Keratinocyte (primary cell): ENCODE measurements around the gene ITCH. TPM values are rescaled to one million over a fixed set of nuclear protein-coding genes. Genes with fewer than 3 reads are reported as not detected.
"Not testable (repeated sequence)": the region's sequence is repeated elsewhere in the genome, so short reads cannot be mapped to it uniquely, and the experiment has no call there.

Experiments
- DNase-seq: peaks from one replicate; pipeline ENCODE4 v3.0.0-alpha.2; 2011; ENCODE audit warnings: low read depth, missing footprints, low spot score
- FAIRE-seq: peaks from 2 replicates; lab custom pipeline; 2011; peaks lifted over from hg19 to GRCh38; lab: Jason Lieb, UNC
- H2AFZ ChIP-seq: 2 replicates; pipeline ENCODE4 v1.6.0; 2012; ENCODE audit warnings: low read length, control low read depth, inconsistent platforms; ENCODE audit not compliant: control insufficient read depth
- H3K27ac ChIP-seq: 2 replicates; pipeline ENCODE4 v1.5.1; 2011; ENCODE audit warnings: low read length; ENCODE audit not compliant: control insufficient read depth, insufficient read depth
- H3K27me3 ChIP-seq: 3 replicates; pipeline ENCODE4 v1.6.0; 2011; ENCODE audit warnings: low read length; ENCODE audit not compliant: control insufficient read depth, insufficient read depth; ENCODE audit errors: extremely low read depth
- H3K36me3 ChIP-seq, 2 experiments: 2 replicates in 1 of 2; 3 replicates in 1 of 2; pipeline ENCODE4 v1.5.1; 2011; ENCODE audit warnings: low read length in 2 of 2, mild to moderate bottlenecking in 1 of 2; ENCODE audit not compliant: control insufficient read depth in 2 of 2, insufficient read depth in 2 of 2; ENCODE audit errors: extremely low read depth in 1 of 2
- H3K4me1 ChIP-seq: 3 replicates; pipeline ENCODE4 v1.5.1; 2011; ENCODE audit warnings: low read length; ENCODE audit not compliant: control insufficient read depth, insufficient read depth; ENCODE audit errors: extremely low read depth
- H3K4me2 ChIP-seq: 3 replicates; pipeline ENCODE4 v1.6.0; 2011; ENCODE audit warnings: low read depth, low read length; ENCODE audit not compliant: control insufficient read depth, insufficient read depth; ENCODE audit errors: extremely low read depth
- H3K4me3 ChIP-seq, 3 experiments: fragments of 200-600 bp in 1 of 3; sonication (generic) in 1 of 3; 2 replicates in 2 of 3; 3 replicates in 1 of 3; pipeline ENCODE4 v1.5.1; 2011 to 2016; ENCODE audit warnings: low read length in 3 of 3, mild to moderate bottlenecking in 3 of 3, control low read depth in 2 of 3, inconsistent platforms in 1 of 3, low read depth in 1 of 3, mixed read lengths in 1 of 3, mixed run types in 1 of 3, moderate library complexity in 1 of 3; ENCODE audit not compliant: control insufficient read depth in 2 of 3, insufficient read depth in 2 of 3; ENCODE audit errors: extremely low read depth in 1 of 3
- H3K79me2 ChIP-seq: 2 replicates; pipeline ENCODE4 v1.6.0; 2012; ENCODE audit warnings: low read length; ENCODE audit not compliant: control insufficient read depth, insufficient read depth
- H3K9ac ChIP-seq: 3 replicates; pipeline ENCODE4 v1.6.0; 2011; ENCODE audit warnings: low read length; ENCODE audit not compliant: control insufficient read depth, insufficient read depth; ENCODE audit errors: extremely low read depth
- H3K9me1 ChIP-seq: 3 replicates; pipeline ENCODE4 v1.6.0; 2011; ENCODE audit warnings: low read length; ENCODE audit not compliant: control insufficient read depth, insufficient read depth; ENCODE audit errors: extremely low read depth
- H3K9me3 ChIP-seq: 2 replicates; pipeline ENCODE4 v1.5.1; 2012; ENCODE audit warnings: low read depth, low read length; ENCODE audit not compliant: control insufficient read depth
- H4K20me1 ChIP-seq: 3 replicates; pipeline ENCODE4 v1.6.0; 2011; ENCODE audit warnings: low read length; ENCODE audit not compliant: control insufficient read depth, insufficient read depth; ENCODE audit errors: extremely low read depth
- CTCF ChIP-seq, 3 experiments: IDR thresholded peaks in 1 of 3; conservative IDR thresholded peaks in 1 of 3; optimal IDR thresholded peaks in 1 of 3; 2 replicates in 2 of 3; 3 replicates in 1 of 3; pipeline versions ENCODE3 to v1.5.1; 2011; ENCODE audit warnings: low read length in 3 of 3, mild to moderate bottlenecking in 3 of 3, moderate library complexity in 2 of 3, control low read depth in 1 of 3, inconsistent platforms in 1 of 3; ENCODE audit not compliant: insufficient read depth in 2 of 3; ENCODE audit errors: extremely low read depth in 1 of 3
- EZH2 ChIP-seq: IDR thresholded peaks from one replicate; pipeline ENCODE4 v1.6.1; 2012; ENCODE audit warnings: inconsistent platforms, mild to moderate bottlenecking, low read length, moderate library complexity
- dilution Hi-C: fragments of 300-500 bp; cut with MboI; formaldehyde crosslinking; loops from one replicate; pipeline ENCODE4 v1.7.0; 2020; ENCODE audit warnings: low sequenced_read_pairs; ENCODE audit not compliant: extremely low pct_ligation_motif_present
- polyA plus RNA-seq, 5 experiments: library from polyadenylated mRNA; depleted of rRNA in 3 of 5; stranded (reverse) in 3 of 5; stranded (forward) in 1 of 5; unstranded in 1 of 5; fragments of >200 nt; gene quantifications; 1 replicate in 1 of 5; 2 replicates in 3 of 5; 3 replicates in 1 of 5; pipeline versions ENCODE4 v1.2.1 to v1.2.3, GENCODE V29; 2011 to 2012; ENCODE audit warnings: missing spikeins in 2 of 5, low read depth in 1 of 5, low replicate concordance in 1 of 5

The ITCH gene
- polyA plus RNA-seq, 1 donor (not counting 4 experiments of a cell fraction or from before 2014, with no cell fraction given): 42.5 TPM

- TF ChIP-seq CTCF (optimal IDR thresholded peaks at IDR 0.05 in 1 of 3, IDR thresholded peaks at IDR 0.05 in 1 of 3, conservative IDR thresholded peaks at IDR 0.05 in 1 of 3; ENCODE audit: extremely low read depth in 1 of 3, insufficient read depth in 2 of 3, low read length in 3 of 3) (no peak), EZH2 (no peak)
- H2AFZ ChIP-seq: no peak overlapping the region
- no peak overlapping the region for H3K27ac ChIP-seq
- dilution Hi-C loops: no loop called here
- no peak overlapping the region for H3K4me3 ChIP-seq
- no peaks in the 10 kb centered on the region for H3K4me1 ChIP-seq
- DNase-seq (no peak), FAIRE-seq (no peak)
- no peak overlapping the region for H3K9ac ChIP-seq
- H3K27me3 ChIP-seq: no peaks in the 10 kb centered on the region
- peaks cover 20 to 42% of the 10 kb centered on the region in 2 experiments for H3K36me3 ChIP-seq
- H3K9me3 ChIP-seq: no peaks in the 10 kb centered on the region
- H3K9me1 ChIP-seq: no peaks in the 10 kb centered on the region
- peaks cover 39% of the 10 kb centered on the region for H3K79me2 ChIP-seq
- H3K4me2 ChIP-seq: no peak overlapping the region
- H4K20me1 ChIP-seq: peaks cover 5% of the 10 kb centered on the region
Measured at GRCh38 chr20:34437330-34437986, 74.4 kb downstream of the ITCH start.

- no peak overlapping the region for H2AFZ ChIP-seq
- FAIRE-seq: no peak
- H3K27me3 ChIP-seq: no peaks in the 10 kb centered on the region
- H3K9me1 ChIP-seq: no peaks in the 10 kb centered on the region
- no peak overlapping the region for H3K4me2 ChIP-seq
- peaks cover 5% of the 10 kb centered on the region for H4K20me1 ChIP-seq
- dilution Hi-C loops: no loop called here
- H3K9ac ChIP-seq: no peak overlapping the region
- H3K27ac ChIP-seq: no peak overlapping the region
- H3K4me1 ChIP-seq: no peaks in the 10 kb centered on the region
- no peak overlapping the region for H3K4me3 ChIP-seq
- no peak for TF ChIP-seq CTCF (optimal IDR thresholded peaks at IDR 0.05 in 1 of 3, IDR thresholded peaks at IDR 0.05 in 1 of 3, conservative IDR thresholded peaks at IDR 0.05 in 1 of 3; ENCODE audit: extremely low read depth in 1 of 3, insufficient read depth in 2 of 3, low read length in 3 of 3)
- TF ChIP-seq EZH2: no peak
- H3K79me2 ChIP-seq: peaks cover 31% of the 10 kb centered on the region
- no peak for DNase-seq
- no peaks in the 10 kb centered on the region for H3K9me3 ChIP-seq
- H3K36me3 ChIP-seq: peaks cover 23 to 42% of the 10 kb centered on the region in 2 experiments
Measured at GRCh38 chr20:34439168-34439567, 76.1 kb downstream of the ITCH start.

- H3K9me1 ChIP-seq, H4K20me1 ChIP-seq, DNase-seq, H3K4me3 ChIP-seq, H3K9me3 ChIP-seq, H3K4me2 ChIP-seq, FAIRE-seq, H3K4me1 ChIP-seq, H2AFZ ChIP-seq, H3K9ac ChIP-seq, dilution Hi-C loops, H3K27me3 ChIP-seq, H3K27ac ChIP-seq: not testable (repeated sequence)
- H3K36me3 ChIP-seq: peaks cover 32 to 42% of the 10 kb centered on the region in 2 experiments
- peaks cover 21% of the 10 kb centered on the region for H3K79me2 ChIP-seq
Measured at GRCh38 chr20:34441423-34441822, 78.3 kb downstream of the ITCH start.
